ENCODE results near the gene CENPH. TPM values are rescaled to one million over a fixed set of nuclear protein-coding genes. Genes with fewer than 3 reads are reported as not detected.
"Not testable (repeated sequence)": the region's sequence is repeated elsewhere in the genome, so short reads cannot be mapped to it uniquely, and the experiment has no call there.

Gene CENPH
- polyA plus RNA-seq, 4 donors: 20.7 to 33.7 (median 25.3) TPM

DNA sequence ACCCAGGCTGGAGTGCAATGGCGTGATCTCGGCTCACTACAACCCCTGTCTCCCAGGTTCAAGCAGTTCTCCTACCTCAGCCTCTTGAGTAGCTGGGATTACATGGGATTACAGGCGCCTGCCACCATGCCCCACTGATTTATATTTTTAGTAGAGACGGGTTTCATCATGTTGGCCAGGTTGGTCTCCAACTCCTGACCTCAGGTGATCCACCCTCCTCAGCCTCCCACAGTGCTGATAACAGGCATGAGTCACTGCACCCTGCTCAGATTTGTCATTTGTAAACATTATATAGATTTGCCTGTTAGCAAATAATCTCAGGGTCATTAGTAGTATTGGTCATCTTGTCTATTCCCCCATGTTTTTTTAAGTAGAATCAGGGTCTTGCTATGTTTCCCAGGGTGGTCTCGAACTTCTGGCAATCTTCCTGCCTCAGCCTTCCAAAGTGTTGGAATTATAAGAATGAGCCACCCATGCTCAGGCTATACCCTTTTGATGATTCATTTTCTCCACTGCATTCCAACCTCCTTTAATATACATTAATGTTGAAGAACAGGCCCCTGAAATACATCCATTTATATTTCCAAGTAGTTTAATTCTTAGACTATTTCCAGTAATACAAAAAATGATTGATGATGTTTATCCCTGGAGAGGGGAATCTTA lies 17.3 kb downstream of the CENPH start:
- no peak for DNase-seq (ENCODE audit: low read depth in 4 of 4, low spot score in 3 of 4)

DNA sequence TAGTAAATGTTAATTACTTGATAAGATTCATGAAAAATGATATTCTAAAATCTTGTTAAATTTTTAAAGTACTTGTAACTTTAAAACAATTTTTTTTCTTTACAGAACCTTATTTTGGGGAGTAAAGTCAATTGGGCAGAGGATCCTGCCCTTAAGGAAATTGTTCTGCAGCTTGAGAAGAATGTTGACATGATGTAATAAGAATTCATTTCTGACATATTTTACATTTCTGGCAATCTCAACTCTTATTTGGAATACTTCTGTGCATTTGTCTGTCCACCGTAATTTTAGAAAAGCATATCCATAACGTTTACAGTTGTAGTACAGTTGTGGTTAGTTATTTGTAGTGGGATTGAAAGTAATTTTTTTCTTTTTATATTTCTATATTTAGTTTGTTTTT lies 20.2 kb downstream of the CENPH start:
- no peak for DNase-seq (ENCODE audit: low read depth in 4 of 4, low spot score in 3 of 4)

DNA sequence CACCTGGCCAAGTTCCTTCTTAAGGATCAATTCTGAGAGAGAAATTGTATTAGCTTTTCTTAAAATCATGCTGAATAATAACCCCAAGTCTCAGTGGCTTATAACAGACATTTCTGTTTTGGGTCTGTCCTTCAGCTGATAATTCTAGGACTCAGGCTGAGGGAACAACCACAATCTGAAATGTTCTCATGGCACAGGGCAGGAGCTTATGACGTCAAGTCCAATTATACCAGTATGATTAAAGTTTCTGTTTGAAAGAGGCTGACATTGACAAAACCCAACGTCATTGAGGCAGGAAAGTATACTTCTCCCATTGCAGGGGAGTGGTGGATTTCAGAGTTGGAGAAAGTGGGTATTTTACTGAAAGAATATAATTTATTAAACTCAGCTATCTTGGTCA lies 21.8 kb downstream of the CENPH start:
- no peak for DNase-seq (ENCODE audit: low read depth in 4 of 4, low spot score in 3 of 4)

DNA sequence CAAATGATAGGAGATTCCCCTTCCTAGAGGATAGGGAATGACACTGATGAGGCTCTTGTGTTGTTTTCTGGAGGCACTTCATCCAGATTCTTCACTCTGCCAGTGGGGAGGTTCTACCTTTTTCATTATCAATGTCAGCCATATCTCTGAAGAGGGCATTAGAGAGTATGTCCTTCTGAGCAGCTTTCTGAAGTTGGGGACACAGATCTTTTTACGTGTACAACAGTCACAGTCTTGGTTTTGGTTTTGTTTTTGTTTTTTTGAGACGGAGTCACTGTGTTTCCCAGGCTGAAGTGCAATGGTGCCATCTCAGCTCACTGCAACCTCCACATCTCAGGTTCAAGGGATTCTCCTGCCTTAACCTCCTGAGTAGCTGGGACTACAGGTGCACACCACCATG lies 22.6 kb downstream of the CENPH start:
- DNase-seq (ENCODE audit: low read depth in 4 of 4, low spot score in 3 of 4): no peak

DNA sequence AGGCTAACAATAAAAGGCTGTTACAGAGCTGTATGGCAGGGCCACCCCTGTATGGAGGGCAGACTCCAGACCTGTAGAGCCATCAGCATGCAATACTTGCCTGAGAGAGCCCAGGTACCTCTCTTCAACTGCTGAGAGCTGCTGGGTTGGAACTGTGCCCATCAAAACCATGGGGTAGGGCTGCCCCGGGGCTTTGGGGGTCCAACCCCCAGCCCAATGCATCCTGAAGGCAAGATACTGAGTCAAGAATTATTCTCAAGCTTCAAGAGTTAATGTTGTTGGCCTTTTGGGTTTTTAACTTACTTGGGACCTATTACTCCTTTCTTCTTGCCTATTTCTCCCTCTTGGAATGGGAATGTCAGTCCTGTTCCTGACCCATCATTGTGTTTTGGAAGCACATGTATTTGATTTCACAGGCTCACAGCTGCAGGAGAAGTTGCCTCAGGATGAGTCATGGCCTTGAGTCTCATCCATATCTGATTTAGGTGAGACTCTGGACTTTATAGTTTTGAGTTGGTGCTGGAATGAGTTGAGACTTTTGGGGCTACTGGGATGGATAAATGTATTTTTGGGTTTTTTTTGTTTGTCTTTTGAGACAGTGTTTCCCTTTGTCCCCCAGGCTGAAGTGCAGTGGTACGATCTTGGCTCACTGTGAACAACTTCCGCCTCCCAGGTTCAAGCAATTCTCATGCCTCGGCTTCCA lies 24.3 kb downstream of the CENPH start:
- DNase-seq (ENCODE audit: low read depth in 4 of 4, low spot score in 3 of 4): no peak

DNA sequence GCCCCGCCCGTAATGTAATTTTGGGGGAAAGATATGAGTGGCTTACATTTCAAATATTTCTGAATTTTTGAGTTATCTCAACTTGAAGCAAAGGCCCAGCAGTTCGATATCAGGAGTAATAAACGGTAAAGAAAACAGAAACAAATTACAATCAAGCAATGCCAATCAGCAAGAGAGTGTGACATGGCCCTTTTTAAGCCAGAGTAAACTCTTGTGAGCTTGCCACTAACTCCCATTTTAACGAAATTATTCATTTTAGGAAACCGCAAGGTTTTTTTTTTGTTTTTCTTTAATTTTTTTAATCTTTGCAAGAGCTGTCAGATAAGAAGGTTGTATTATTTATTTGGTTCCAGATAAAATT lies 27.7 kb downstream of the CENPH start:
- no peak for DNase-seq (ENCODE audit: low read depth in 4 of 4, low spot score in 3 of 4)

DNA sequence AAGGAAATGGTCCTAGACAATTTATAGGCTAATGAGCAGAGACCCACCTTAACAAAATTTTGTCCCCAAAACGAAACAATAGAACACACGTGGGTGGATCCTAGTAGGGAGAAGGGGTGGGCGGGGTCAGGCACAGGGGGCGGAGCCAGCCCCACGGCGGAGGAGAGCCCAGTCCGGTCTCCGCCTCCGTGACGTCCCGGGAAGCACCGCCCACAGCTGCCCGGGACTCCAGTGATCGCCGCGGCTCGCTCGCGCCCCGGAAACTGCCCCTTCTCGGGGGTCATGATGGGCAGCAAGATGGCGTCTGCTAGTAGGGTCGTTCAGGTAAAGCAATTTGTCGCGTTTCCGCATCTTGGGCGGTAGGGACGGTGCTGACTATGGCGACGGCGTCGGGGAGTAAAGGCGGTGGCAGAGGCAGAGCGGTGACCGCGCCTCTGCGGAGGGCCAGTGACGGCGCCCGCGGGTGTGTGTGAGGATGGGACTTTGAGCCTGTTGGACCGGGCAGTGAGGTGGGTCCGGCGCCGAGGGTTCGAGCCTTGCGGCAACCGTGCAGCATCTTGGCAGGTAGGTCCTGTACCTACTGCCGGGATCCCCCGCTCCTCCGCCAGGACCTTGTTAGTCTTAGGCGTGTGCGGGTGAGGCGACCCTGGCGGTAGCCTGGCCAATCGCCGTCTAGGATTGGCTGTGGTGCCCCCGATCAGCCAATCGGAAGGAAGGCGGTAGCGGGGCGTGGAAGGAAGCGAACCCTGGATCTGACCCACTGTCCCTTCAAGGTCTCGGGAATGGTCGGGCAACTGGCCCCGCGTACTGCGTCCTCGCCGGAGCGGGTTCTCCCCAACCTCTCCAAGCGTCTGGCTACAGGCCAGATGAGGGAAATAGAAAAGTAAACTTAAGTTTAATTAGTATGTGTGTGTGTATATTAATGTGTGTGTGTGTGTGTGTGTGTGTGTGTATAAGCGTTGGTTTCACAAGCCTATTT lies 28.5 kb downstream of the CENPH start:
- DNase-seq (ENCODE audit: low read depth in 4 of 4, low spot score in 3 of 4): peak; percentile 85 to 89 (median 86)

DNA sequence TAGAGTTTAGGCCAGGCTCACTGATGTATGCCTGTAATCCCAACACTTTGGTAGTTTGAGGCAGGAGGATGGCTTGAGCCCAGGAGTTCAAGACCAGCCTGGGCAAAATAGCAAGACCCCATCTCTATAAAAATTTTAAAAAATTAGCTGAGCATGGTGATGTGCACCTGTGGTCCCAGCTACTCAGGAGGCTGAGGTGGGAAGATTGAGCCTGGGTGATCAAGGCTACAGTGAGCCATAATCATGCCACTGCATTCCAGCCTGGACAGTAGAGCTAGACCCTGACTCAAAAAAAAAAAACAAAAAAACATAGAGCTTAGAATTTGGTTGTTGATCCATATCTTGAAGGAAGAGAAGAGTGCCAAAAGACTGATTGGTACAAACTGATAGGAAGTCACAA lies 30.6 kb downstream of the CENPH start:
- DNase-seq (ENCODE audit: low read depth in 4 of 4, low spot score in 3 of 4): no peak

DNA sequence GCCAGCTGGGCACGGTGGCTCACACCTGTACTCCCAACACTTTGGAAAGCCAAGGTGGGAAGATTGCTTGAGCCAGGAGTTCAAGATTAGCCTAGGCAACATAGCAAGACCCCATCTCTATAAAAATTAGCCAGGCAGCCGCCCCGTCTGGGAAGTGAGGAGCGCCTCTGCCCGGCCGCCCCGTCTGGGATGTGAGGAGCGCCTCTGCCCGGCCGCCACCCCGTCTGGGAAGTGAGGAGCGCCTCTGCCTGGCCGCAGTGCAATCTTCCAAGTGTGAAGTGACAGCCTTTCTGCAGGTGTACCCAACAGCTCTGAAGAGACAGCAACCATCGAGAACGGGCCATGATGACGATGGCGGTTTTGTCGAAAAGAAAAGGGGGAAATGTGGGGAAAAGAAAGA lies 31.0 kb downstream of the CENPH start:
- not testable (repeated sequence) for DNase-seq (ENCODE audit: low read depth in 4 of 4, low spot score in 3 of 4)

DNA sequence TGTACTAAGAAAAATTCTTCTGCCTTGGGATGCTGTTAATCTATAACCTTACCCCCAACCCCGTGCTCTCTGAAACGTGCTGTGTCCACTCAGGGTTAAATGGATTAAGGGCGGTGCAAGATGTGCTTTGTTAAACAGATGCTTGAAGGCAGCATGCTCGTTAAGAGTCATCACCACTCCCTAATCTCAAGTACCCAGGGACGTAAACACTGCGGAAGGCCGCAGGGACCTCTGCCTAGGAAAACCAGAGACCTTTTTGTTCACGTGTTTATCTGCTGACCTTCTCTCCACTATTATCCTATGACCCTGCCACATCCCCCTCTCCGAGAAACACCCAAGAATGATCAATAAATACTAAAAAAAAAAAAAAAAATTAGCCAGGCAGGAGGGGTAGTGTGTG lies 31.4 kb downstream of the CENPH start:
- not testable (repeated sequence) for DNase-seq (ENCODE audit: low read depth in 4 of 4, low spot score in 3 of 4)

DNA sequence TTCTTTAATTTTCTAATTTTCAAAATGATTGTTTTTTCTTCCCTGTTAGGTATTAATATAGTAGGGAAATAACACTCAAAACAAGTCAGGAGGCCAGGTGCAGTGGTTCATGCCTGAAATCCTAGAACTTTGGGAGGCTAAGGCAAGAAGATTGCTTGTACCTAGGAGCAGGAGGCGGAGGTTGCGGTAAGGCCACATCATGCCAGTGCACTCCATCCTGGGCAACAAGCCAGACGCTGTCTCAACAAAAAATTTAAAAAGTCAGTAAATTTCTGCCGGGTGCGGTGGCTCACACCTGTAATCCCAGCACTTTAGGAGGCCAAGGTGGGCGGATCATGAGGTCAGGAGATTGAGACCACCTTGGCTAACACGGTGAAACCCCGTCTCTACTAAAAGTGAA lies 35.1 kb downstream of the CENPH start:
- no peak for DNase-seq (ENCODE audit: low read depth in 4 of 4, low spot score in 3 of 4)

DNA sequence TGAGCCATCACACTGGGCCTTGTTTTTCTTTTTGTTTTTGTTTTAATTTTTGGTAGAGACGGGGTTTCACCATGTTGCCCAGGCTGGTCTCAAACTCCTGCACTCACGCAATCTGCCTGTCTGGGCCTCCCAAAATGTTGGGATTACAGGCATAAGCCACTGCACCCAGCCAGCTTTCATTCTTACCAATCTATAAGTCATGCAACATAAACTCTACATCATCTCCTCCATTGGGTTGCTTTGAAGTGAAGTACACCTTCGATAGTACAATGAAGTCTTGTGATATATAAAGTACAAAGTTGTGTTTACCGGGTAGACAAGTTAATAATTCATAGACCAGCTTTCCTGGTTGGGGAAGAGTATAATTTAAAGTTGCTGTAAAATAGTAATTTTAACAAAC lies 36.5 kb downstream of the CENPH start:
- no peak for DNase-seq (ENCODE audit: low read depth in 4 of 4, low spot score in 3 of 4)

DNA sequence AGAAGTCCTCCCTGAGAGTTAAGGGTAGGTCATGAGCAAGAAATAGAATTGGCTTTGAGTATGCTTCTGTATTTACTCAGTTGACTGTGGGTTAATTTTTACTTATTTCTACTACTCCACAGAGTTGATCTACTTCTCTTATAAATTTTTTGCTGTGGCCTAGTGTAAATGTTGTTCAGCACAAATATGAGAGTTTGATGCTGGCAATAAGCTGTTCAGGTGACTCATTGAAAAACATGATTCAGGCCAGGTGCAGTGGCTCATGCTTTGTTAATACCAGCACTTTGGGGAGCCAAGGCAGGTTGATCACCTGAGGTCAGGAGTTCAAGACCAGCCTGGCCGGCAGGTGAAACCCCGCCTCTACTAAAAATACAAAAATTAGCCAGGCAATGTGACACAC lies 40.8 kb downstream of the CENPH start:
- no peak for DNase-seq (ENCODE audit: low read depth in 4 of 4, low spot score in 3 of 4)

DNA sequence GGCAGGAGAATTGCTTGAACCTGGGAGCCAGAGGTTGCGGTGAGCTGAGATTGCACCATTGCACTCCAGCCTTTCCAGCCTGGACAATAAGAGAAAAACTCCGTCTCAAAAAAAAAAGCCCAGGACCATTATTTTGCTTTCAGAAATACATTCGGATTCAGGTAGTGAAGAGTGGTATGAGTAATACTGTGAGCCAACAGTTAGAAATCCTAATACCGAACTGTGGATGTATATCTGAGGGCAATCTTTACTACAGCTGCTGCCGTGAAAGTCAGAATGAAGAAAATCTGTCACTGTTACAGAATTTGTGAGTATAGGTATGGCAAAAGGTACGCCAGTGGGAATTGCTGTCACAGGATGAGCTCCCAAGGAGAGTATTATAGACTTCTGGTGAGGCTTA lies 41.9 kb downstream of the CENPH start:
- DNase-seq (ENCODE audit: low read depth in 4 of 4, low spot score in 3 of 4): no peak

DNA sequence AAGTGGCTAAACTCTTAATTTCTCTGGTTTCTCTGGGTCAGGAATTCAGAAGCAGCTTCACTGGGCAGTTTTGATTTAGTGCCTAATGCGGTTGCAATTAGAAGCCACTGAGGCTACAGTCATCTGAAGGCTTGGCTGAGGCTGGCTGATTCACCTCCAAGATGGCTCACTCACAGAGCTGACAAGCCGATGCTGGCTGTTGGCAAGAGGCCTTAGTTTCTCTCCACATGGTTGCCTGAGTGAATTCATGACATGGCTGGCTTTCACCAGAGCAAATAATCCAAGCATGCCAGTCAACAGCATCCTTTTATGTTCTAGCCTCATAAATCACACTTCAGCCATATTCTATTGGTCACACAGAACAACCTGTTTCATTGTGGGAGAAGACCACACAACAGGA lies 42.5 kb downstream of the CENPH start:
- no peak for DNase-seq (ENCODE audit: low read depth in 4 of 4, low spot score in 3 of 4)

DNA sequence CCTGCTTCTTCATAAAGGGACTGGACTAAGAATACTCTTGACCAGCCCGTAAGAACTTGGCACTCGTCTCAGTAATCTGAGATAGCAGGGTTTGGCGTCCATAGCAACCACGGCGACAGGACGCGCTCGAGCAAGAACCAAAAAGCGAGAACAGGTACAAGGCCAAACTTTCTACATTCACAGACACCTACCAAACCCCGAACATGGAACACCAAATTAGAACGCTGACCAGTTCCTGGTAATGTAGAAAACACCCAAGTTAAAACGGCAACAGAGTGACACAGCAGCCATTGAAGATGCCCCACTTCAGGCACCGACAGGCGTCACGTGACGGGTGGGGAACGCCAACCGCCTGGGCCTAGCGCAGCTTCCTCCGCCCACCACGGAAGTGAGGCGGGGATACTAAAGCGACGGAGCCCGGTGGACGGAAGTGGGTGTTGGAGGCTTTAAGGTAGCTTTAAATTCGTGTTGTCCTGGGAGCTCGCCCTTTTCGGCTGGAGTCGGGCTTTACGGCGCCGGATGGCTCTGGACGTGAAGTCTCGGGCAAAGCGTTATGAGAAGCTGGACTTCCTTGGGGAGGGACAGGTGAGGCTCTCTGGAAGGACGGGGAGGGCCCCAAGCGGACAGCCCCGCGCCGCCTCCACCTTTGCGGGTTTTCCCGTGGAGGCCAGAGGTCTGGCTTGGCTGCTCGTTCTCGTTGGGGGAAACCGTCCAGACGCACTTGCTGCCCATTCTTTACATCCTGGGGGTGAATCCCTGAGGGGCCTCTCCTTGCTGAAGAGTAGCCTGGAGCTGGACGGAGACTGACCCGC lies 45.3 kb downstream of the CENPH start, which contains the start of gene CDK7:
CDK7 (plus strand) TSS at position 430 of the 812 bp plus-strand sequence; CDS start at position 520, 90 bp downstream.
- peak; percentile 77 to 85 (median 80) for DNase-seq (ENCODE audit: low read depth in 4 of 4, low spot score in 3 of 4)

DNA sequence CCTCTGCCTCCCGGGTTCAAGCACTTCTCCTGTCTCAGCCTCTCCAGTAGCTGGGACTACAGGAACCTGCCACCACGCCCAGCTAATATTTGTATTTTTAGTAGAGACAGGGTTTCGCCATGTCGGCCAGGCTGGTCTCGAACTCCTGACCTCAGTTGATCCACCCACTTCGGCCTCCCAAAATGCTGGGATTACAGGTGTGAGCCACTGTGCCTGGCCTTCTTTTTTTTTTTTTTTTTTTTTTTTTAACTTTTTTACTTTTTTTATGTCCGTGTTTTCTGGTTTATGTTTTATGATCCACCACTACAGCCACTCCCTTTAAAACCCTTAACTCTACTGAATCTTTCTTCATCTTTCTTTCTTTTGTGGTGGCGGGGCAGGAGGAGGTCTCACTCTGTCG lies 47.4 kb downstream of the CENPH start:
- DNase-seq (ENCODE audit: low read depth in 4 of 4, low spot score in 3 of 4): not testable (repeated sequence)

DNA sequence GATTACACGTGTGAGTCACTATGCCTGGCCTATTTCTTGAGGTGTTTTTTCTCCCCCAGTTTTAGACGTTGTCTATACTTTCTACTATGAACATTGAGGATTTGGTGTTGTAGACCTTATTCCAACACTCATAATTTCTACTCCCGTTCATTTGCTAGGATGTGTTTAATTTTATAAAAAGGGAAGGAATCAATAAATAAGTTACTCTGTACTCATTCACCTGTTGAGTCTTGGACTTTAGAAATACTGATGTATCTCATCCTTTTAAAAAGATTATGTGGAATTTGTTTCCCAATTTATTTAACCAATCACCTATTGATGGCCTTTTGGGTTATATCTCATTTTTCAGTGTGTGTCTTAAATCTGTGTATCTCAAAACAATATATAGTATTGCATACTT lies 48.5 kb downstream of the CENPH start:
- DNase-seq (ENCODE audit: low read depth in 4 of 4, low spot score in 3 of 4): no peak

DNA sequence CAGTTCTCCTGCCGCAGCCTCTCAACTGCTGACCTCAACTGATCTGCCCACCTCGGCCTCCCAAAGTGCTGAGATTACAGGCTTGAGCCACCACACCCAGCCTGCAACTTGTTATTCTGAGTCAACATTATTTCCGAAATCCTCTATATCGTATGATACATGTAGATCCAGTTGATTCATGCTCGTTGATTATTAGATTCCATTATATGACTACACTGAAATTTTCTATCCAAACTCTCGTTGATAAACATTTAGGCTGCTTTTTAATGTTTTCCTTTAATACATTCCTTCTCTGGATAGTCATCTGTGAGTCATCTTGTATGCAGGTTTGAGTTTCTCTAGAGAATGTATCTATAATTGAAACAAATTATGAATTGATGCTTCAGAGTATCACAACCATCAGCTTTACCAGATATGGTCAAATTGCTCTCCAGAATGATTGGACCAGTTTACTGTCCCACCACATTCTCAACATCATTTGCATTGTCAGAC lies 49.4 kb downstream of the CENPH start:
- DNase-seq (ENCODE audit: low read depth in 4 of 4, low spot score in 3 of 4): no peak

DNA sequence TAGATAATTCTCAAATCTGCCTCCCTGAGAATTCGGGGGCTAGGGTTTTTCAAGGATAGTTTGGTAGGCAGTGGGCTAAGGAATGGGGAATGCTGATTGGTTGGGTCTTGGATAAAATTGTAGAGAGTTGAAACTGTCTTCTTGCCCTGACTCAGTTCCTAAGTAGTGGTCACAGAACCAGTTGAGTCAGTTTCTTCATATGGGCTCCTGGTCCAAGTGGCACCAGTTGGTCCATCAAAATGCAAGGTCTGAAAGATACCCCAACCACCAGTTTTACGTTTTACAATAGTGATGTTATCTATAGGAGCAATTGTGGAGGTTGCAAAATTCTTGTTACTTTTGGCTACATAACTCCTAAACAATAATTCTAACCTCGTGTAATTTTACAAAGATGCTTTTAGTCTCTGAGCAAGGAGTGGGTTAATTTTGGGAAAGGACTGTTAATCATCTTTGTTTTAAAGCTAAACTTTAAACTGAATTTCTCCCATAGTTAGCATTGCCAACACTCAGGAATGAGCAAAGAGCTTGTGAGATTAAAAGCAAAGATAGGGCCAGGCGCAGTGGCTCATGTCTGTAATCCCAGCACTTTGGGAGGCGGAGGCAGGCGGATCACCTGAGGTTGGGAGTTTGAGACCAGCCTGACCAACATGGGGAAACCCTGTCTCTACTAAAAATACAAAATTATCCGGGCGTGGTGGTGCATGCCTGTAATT lies 53.0 kb downstream of the CENPH start:
- DNase-seq (ENCODE audit: low read depth in 4 of 4, low spot score in 3 of 4): no peak
